Measurements from ENCODE around the gene MPP1.
A peak's percentile ranks its signal among the peaks of the same experiment; 100 is the strongest.
"Not testable (repeated sequence)": the region's sequence is repeated elsewhere in the genome, so short reads cannot be mapped to it uniquely, and the experiment has no call there.

The MPP1 gene

DNA sequence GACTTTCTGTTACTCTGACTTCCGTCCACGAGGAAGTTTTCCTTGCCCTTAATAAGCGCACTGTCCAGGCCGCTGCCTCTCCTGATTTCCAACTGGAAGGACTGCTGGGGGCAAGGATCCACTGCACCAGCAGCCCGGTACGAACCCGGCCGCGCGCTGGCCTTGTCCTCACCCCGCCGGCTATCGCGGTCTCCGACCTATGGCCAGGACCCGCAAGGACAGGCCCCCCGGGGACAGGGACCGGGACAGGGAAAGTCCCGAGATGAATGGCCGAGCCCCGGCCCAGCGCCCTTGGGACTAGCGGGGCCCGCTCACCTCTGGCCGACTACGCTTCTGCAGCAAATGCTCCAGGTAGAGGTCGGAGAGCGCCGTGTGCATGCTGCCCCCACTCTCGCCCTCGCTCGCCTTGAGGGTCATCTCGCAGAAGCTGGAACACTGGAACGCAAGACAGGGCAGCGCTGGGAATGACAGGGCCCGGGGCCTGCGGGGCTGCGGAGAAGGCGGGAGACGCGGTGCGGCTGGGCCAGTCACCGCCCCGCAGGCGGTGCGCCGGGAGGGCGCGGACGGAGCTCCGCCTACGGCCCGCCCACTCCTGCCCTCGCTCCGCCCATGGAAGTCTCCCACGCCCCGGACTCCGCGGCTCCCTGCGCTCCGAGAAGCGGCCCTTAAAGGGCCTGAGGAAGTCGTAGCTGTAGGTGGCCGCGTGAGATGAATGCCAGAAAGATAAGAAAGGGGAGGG, at the start of gene MPP1:
Gene MPP1 (minus strand): TSS at position 529 of the 739 bp plus-strand sequence. CDS start 112 bp downstream, at position 417.
- DNase-seq = peak; percentile 60

DNA sequence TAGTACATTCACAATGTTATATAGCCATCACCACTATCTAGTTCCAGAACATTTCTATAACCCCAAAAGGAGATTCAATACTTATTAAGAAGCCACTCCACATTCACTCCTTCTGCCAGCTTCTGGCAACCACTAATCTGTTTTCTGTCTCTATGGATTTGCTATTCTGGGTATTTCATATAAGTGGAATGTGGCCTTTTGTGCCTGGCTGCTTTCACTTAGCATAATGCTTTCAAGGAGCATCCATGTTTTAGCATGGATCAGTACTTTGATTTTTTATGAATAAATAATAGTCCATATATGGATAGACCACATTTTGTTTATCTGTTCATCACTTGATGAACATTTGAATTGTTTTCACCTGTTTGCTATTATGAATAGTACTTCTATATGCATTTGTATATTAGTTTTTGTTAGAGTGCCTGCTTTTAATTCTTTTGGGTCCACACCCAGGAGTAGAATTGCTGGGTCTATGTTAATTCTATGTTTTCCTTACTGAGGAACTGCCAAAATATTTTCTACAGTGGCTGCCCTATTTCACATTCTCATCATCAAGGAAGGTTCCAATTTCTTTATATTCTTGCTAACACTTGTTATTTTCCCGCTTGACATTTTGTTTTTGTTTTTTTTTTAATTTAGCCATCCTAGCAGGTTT, 45.8 kb upstream of the MPP1 start:
- no peak for DNase-seq

DNA sequence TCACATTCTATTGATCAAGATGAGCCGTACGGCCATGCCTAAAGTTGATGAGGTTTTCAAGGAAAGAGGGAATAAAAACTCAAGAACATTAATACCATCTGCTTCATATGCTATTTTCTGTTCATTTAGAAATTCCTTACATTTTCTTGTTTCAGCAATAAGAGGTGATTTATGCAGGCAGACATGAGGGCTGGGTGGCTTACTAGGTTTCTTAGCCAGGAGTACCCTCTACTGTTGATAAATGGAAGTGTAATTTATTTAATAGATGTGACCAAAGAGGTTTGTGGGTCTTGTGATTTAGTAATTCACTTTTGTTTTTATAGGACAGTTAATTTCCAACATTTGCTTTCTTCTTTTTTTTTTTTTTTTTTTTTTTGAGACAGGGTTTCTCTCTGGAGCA, 35.6 kb upstream of the MPP1 start:
- DNase-seq = peak; percentile 41

DNA sequence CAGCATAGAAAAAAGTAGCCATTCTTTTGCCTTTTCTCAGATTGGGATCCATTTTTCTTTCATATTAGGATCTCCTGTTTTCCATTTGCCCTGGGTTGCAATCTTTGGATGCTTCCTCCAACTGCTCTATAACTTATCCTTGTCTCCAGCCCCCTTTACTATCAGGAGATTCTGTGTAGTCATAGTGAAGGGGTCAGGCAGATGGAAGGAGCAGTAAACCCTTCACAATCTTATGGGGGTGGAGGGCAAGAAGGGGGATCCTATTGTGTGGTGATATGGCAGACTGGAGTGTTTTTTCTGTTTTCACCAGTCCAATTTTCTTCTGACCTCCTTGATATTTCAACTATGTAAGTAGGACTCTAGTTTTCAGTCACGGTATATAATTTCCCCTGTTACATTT, 30.9 kb upstream of the MPP1 start:
- DNase-seq = no peak

DNA sequence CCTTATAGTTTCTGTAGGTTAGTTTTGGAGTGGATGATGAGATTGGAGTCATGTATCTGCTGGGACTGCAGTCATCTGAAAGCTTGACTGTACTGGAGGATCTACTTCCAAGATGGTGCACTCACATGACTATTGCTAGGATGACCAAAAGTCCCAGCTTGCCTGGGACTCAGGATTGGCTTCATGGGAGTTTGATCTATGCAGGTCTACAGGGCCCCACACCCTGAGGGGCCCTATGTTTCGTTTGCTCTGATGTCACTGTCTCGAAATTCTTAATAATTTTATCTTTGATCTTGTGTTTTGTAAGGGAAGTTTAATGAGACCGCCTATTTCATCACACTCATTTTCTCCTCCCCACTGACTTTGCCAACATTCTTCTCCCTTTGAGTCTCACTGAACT, 29.3 kb upstream of the MPP1 start, which contains the start of gene SMIM9:
Gene SMIM9 (minus strand): TSS at position 101 of the 400 bp plus-strand sequence. CDS start 3,806 bp downstream, outside the sequence.
- peak; percentile 48 for DNase-seq

DNA sequence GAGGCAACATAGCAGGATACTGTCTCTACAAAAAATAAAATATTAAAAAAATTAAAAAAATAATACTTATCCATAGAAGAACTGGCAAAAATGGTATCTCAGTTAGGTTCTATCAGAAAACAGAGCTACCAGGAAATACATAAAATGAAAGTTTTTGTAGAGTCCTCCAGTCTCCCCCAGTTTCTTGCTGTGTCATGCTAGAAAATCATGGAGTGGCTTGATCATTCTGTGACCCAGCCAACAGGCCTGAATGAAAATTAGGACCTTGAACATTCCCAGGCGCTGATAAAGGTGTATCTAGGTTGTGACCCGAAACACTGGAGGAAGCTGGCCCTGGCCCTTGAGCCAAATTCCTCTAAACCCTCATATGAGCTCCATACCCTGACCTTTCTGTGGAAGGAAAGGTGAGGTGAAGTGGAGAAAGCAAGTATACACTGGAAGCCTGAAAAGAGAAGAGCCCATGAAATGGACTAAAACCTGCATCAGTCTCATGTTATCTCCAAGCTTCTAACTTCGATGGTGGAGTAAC, 28.5 kb upstream of the MPP1 start:
- no peak for DNase-seq

DNA sequence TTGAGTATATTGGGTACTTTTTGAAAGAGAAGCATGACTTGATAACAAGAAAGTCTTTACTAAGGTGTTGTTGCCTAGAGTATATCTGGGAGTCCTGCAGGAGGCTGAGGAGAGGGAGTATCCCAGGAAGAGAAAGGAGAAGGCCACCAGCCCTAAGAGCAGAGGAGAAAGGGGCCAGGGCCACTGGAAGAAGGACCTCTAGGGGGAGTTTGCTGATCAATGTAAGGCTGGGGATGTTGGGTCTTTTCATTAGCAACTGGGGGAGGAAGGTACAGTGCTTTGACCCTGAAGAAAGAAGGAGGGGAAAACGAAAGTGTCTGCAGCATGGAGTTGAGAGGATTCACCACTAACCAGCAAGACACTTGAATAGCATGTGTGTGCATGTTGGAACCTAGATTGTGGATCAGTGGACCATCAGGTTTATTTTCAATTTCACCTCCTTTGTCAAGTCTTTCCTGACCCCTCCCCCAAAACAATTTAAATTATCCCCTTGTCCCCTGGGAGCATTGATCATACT, 24.7 kb upstream of the MPP1 start:
- DNase-seq = no peak

DNA sequence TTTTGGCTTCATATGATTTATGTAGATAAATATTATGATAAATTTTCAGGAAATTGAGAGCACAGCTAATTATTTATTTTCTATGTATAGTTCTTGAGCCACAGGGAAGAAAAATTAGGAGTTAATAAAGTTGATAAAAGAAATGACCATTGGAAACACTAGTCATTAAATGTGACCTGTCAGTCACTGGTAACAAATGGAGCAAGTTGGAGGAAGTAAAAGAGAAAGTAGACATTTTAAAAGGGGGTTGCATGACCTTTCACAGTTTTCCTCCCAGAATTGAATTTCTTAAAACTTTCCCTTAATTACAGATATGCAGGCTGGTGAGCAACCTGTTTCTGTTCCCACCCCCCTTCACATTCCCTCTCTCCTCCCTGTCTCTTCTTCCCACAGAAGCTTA, 23.8 kb upstream of the MPP1 start:
- DNase-seq = no peak

DNA sequence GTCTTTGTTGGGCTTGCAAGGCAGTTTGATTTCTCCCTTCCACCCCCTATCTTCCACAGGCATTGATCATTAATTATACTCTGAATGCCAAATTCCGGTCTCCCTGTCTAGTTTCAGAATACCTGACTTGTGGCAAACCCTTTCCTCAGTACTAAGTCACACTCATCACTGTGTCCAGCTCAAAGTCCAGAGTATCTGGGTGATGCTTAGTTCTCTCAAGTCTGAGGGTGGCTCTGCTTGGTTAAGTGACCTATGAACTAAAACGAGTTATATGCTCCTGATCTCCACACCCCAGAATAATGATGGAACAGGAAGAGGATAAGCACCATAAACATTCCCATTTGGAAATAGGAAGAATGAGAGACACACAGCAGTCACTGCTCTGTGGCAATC, 22.7 kb upstream of the MPP1 start:
- DNase-seq = no peak

DNA sequence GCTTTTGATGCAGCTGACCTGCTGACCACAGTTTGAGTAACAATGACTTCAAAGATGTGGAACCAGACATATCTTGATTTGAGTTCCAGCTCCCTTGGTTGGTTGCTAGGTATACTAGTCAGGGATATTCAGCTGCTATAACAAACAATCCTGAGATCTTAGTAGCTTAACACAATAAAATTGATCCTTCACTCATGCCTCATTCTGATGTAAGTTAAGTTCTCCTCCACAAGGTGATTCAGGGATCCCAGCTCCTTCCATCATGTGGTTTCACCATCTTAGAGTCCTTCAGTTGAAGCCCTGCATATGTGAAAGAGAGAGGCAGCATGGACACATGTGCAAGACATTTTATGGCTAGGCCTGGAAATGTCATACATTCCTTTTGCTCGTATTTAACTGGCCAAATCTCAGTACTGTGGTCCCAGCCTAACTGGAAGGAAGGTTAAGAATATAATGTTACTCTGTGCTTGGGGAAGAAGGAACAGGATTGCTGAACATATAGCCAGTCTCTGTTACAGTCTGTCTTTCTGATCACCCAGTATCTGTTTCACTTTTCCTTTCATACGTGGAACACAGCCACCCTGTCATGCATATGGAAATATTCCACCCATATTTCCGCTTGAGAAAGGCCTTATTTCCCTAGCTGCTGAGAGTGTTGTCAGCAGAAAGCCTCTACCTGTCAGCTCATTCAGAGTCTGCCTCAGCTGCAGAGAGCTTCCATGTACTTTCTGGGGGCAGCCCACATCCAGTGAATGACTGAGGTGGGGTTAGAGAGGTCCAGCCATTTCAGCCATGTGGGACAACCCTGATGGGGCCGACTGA, 22.1 kb upstream of the MPP1 start:
- DNase-seq = no peak

DNA sequence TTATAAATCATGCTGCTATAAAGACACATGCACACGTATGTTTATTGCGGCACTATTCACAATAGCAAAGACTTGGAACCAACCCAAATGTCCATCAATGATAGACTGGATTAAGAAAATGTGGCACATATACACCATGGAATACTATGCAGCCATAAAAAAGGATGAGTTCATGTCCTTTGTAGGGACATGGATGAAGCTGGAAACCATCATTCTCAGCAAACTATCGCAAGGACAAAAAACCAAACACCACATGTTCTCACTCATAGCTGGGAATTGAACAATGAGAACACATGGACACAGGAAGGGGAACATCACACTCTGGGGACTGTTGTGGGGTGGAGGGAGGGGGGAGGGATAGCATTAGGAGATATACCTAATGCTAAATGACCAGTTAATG, 20.3 kb upstream of the MPP1 start:
- DNase-seq = not testable (repeated sequence)

DNA sequence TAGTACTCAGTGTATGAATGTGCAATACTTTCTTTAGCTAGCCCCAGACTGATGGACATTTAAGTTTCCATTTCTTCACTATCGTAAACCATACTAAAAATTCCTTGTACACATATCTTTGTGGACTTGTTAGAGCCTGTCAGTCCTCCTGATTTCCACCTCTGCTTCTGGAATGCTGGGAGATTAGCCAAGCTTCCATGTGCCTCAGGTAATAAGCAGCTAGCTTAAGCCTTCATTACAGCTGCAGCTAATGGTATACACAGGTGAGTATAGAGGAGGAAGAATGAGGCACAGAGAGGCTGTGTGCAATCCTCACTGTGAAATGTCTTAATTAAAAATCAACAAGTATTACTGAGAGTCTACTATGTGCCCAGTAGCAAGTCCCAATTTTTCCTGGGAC, 19.4 kb upstream of the MPP1 start:
- DNase-seq = no peak

DNA sequence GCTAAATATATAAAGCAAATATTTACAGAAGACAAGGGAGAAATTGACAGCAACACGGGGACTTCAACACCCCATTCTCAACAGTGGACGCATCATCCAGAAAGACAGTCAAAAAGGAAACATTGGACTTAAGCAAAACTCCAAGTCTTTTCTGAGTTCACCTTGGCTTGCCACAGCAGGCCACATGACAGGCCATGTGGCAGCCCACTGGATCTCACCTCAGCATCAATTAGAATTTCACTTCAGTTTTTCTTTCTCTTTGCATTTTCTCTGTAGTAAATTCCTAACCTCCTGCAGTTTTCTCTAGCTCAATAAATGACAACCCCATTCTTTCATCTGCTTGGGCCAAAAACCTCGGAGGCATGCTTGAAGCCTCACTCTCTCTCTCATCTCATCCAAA, 16.7 kb upstream of the MPP1 start:
- DNase-seq = no peak

DNA sequence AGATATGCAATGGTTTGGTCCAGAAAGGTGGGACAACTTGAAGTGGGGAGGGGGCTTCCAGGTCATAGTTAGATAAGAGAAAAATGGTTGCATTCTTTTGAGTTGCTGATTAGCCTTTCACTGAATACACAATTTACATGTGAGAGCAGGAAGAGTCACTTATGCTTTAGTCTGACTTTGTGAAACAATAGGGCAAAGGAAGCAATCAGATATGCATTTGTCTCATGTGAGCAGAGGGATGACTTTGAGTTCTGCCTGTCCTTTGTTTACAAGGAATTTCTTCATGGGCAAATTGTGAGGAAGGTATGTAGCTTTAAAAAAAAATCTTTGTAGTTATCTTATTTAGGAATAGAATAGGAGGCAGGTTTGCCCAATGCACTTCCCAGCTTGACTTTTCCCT, 16.2 kb upstream of the MPP1 start:
- DNase-seq = no peak

DNA sequence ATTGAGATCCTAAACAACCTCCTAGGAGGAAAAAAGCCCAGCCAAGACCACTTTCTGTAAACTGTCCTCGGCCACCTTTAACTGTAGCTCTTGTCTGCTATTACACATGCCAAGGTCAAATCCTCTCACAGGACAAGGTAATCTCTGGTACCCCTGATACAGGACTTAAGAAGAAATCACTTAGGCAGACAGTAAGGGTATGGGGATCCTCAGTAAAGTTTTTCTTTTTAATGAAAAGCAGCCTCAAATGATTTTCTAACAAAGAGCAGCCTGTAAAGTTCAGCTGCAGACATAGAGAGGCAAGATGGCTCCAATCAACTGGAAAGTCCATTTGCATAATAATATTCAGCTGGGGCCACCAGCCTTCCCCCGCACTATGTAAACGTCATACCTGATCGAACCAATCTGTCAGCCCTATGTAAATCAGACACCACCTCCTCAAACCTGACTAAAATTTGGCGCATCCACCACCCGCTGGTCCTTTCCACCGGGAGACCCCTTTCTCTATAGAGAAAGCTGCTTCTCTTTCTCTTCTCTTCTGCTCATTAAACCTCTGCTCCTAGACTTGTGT, 14.6 kb upstream of the MPP1 start:
- no peak for DNase-seq

DNA sequence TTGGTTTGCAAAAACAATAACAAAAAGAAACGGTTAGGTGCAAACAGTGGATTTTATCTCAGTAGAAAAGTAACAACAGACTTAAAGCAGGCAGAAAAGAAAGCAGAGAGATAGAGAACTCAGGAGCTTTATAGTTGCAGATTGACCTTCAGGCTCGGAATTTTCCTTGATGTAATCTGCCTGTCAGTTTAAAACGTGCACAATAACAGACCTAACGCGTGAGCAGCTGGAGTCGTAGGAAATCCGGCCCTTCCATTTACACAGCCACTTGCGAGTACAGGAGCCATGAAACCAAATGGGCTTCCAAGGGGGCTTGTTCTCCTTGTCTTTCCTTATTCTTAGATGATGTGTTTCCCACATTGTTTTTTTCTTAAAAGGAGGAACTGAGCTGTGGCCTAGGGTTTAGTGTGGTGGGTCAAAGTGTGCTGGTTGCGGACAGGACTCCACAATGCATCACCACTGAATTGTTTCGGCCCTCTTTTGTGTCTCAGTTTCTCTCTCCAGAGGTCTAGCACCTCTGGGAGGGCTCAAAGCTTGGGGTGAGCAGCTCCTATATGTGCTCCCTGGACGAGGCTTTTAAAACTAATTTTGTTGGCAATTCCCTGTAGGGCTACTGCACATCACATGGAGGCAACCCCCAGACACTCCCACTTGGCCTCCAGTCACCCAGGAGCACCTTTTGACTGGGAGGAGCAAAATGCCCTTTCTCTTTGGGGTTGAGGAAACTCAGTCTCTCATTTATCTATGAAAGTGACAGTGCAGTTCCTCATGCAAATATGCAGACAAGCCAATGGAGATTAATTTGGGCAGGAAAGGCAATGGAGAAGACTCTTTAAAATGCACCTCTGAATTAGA, 13.9 kb upstream of the MPP1 start:
- DNase-seq = no peak

DNA sequence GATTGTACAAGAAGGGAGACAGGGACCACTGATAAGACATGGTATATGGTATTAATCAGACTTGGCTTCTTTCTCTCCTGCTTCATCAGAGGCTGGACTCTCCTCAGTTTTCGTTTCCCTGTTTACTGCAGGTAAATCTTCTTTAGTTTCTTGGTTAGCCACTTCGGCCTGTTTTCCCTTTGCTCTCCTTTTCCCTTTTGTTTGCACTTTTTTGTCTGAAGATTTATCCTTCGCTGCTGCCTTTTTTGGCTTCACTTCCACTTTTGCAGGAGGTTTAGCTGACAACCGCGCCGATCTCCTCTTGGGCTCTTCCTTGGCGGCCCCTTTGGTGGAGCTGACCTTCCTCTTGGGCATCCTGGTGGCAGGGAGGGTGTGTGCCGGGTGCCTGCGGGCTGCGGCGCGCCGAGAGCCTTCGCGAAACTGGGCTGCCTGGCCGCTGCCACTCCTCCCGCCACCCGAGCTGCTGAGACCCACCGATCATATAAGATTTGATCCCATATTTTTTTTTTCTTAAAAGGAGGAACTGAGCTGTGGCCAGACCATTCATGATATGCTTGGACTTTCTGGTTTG, 11.8 kb upstream of the MPP1 start:
- DNase-seq = not testable (repeated sequence)

DNA sequence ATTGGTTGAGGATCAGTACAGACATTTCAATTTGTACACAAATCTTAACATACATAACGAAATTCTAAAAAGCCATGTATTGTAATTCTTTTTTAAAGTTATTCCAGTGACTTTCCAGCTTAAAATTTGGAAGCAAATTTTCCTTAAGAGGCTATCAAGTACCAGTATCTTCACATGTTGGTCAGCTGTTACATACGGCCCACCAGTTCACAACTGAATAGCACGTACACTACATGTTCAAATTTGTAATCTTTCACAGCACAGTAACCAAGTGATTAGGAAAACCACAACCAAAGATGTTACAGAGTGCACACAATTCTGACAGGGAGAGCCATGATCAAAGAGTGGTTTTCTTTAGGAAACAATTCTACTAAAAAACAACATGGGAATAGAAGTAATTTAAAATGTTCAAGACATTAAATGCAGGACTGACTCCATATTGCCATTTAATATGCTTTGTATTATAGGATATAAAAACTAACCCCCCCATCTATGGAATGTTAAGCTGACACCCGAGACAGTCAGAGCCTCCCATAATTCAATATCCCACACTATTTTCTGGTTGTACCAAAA, 11.1 kb upstream of the MPP1 start:
- not testable (repeated sequence) for DNase-seq

DNA sequence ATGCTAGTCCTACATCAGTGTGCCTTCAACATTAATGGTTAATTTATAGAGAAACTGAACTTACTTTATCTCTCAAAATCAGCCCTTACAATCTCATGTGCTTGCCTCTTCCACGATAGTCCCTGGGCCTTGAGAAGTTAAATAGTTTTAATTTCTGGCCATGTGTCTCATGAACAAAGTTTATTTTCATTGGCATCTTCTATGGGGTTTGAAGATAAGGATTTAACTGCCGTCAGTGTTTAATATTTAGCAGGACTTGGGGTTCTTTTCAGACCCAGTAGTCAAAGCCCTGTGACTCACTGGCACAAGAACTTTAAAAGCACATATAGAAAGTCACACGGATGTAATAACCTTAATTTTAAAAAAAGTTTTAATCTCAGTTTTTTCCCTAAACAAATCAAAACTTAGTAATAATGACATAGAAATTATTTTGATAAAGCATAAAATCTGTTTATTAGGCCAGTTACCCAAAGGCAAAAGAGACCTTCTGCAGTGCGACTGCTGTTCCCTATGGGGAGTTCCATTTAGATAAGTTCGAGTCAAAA, 10.1 kb upstream of the MPP1 start:
- DNase-seq = no peak

DNA sequence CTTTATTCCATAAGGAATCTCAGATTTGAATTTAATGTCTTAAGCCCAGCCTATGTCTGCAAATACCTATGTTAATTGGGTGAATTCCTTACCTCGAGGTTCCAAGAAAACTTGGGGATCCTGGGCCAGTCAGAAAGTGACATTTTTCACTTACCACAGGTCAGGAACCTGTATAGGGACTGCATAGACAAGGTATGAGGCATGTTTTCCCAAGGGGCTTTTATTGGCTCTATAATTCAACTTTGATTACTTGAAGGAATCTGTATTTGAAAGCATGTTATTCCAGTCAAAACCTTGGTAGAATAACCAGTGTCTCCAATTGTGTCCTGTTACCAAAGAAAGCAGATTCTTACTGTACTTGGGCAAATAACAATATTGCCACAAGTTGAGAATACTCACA, 8.5 kb upstream of the MPP1 start:
- no peak for DNase-seq

Data from GF-D8 (cell line).